ENCODE measurements around the gene SLC12A3. TPM values are rescaled to one million over a fixed set of nuclear protein-coding genes. Genes with fewer than 3 reads are reported as not detected.

The SLC12A3 gene
- total and polyA plus RNA-seq, 2 of the 8 experiments (the other 6 are each of a cell fraction or from before 2014, with no cell fraction given) = not detected

DNA sequence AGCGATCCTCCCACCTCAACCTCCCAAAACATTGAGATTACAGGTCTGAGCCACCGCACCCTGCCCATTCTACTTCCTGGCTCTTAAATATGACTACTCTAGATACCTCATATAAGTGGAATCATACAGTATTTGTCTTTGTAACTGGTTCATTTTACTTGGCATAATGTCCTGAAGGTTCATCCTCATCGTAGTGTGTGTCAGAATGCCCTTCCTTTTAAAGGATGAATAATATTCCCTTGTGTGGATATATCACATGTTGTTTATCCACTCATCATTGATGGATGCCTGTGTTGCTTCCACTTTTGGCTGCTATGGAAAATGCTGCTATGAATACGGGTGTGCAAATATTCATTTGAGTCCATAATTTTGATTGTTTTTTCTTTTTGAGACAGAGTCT, 91.1 kb downstream of the SLC12A3 start (continued):
- TF ChIP-seq HDAC2 (IDR thresholded peaks at IDR 0.05; ENCODE audit: borderline replicate concordance in 1 of 2, low read depth in 2 of 2, low read length in 2 of 2) (no peak), RAD21 (IDR thresholded peaks at IDR 0.05 in 1 of 2, conservative IDR thresholded peaks at IDR 0.05 in 1 of 2; ENCODE audit: low read depth in 2 of 2, low read length in 2 of 2) (no peak), SUZ12 (IDR thresholded peaks at IDR 0.05; ENCODE audit: low read length) (no peak)
- TF ChIP-seq, protein P1, sequence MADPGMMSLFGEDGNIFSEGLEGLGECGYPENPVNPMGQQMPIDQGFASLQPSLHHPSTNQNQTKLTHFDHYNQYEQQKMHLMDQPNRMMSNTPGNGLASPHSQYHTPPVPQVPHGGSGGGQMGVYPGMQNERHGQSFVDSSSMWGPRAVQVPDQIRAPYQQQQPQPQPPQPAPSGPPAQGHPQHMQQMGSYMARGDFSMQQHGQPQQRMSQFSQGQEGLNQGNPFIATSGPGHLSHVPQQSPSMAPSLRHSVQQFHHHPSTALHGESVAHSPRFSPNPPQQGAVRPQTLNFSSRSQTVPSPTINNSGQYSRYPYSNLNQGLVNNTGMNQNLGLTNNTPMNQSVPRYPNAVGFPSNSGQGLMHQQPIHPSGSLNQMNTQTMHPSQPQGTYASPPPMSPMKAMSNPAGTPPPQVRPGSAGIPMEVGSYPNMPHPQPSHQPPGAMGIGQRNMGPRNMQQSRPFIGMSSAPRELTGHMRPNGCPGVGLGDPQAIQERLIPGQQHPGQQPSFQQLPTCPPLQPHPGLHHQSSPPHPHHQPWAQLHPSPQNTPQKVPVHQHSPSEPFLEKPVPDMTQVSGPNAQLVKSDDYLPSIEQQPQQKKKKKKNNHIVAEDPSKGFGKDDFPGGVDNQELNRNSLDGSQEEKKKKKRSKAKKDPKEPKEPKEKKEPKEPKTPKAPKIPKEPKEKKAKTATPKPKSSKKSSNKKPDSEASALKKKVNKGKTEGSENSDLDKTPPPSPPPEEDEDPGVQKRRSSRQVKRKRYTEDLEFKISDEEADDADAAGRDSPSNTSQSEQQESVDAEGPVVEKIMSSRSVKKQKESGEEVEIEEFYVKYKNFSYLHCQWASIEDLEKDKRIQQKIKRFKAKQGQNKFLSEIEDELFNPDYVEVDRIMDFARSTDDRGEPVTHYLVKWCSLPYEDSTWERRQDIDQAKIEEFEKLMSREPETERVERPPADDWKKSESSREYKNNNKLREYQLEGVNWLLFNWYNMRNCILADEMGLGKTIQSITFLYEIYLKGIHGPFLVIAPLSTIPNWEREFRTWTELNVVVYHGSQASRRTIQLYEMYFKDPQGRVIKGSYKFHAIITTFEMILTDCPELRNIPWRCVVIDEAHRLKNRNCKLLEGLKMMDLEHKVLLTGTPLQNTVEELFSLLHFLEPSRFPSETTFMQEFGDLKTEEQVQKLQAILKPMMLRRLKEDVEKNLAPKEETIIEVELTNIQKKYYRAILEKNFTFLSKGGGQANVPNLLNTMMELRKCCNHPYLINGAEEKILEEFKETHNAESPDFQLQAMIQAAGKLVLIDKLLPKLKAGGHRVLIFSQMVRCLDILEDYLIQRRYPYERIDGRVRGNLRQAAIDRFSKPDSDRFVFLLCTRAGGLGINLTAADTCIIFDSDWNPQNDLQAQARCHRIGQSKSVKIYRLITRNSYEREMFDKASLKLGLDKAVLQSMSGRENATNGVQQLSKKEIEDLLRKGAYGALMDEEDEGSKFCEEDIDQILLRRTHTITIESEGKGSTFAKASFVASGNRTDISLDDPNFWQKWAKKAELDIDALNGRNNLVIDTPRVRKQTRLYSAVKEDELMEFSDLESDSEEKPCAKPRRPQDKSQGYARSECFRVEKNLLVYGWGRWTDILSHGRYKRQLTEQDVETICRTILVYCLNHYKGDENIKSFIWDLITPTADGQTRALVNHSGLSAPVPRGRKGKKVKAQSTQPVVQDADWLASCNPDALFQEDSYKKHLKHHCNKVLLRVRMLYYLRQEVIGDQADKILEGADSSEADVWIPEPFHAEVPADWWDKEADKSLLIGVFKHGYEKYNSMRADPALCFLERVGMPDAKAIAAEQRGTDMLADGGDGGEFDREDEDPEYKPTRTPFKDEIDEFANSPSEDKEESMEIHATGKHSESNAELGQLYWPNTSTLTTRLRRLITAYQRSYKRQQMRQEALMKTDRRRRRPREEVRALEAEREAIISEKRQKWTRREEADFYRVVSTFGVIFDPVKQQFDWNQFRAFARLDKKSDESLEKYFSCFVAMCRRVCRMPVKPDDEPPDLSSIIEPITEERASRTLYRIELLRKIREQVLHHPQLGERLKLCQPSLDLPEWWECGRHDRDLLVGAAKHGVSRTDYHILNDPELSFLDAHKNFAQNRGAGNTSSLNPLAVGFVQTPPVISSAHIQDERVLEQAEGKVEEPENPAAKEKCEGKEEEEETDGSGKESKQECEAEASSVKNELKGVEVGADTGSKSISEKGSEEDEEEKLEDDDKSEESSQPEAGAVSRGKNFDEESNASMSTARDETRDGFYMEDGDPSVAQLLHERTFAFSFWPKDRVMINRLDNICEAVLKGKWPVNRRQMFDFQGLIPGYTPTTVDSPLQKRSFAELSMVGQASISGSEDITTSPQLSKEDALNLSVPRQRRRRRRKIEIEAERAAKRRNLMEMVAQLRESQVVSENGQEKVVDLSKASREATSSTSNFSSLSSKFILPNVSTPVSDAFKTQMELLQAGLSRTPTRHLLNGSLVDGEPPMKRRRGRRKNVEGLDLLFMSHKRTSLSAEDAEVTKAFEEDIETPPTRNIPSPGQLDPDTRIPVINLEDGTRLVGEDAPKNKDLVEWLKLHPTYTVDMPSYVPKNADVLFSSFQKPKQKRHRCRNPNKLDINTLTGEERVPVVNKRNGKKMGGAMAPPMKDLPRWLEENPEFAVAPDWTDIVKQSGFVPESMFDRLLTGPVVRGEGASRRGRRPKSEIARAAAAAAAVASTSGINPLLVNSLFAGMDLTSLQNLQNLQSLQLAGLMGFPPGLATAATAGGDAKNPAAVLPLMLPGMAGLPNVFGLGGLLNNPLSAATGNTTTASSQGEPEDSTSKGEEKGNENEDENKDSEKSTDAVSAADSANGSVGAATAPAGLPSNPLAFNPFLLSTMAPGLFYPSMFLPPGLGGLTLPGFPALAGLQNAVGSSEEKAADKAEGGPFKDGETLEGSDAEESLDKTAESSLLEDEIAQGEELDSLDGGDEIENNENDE (IDR thresholded peaks at IDR 0.05; ENCODE audit: insufficient replicate concordance, low read length) = no peak

Data from H1 (cell line).